Spleen (tissue), 7 donors: ENCODE results near the gene GET4.

Experiments
- POLR2A ChIP-seq, 3 donors: fragments of 450-650 bp; IDR thresholded peaks; one replicate each; pipeline ENCODE4 v1.5.1; 2017; ENCODE audit warnings: antibody characterized with exemption in 3 of 3, mild to moderate bottlenecking in 1 of 3
- TF ChIP-seq, protein P1 (sequence below), 11 experiments: fragments of 200-600 bp in 7 of 11; fragments of 450-650 bp in 4 of 11; sonication (generic) in 4 of 11; IDR thresholded peaks in 8 of 11; conservative IDR thresholded peaks in 3 of 11; 1 replicate in 7 of 11; 2 replicates in 4 of 11; pipeline versions ENCODE4 v1.4.0 to v1.8.0; 2016 to 2021; ENCODE audit warnings: antibody characterized with exemption in 11 of 11, inconsistent platforms in 4 of 11, mild to moderate bottlenecking in 1 of 11
- donor health status: DM: no; HTN: no; CAD: no; lungs with moderate emphysema.
- donor health status: DM: no; HTN: no; CAD: no.
- donor health status: DM: no; HTN: no; CAD: no.

DNA sequence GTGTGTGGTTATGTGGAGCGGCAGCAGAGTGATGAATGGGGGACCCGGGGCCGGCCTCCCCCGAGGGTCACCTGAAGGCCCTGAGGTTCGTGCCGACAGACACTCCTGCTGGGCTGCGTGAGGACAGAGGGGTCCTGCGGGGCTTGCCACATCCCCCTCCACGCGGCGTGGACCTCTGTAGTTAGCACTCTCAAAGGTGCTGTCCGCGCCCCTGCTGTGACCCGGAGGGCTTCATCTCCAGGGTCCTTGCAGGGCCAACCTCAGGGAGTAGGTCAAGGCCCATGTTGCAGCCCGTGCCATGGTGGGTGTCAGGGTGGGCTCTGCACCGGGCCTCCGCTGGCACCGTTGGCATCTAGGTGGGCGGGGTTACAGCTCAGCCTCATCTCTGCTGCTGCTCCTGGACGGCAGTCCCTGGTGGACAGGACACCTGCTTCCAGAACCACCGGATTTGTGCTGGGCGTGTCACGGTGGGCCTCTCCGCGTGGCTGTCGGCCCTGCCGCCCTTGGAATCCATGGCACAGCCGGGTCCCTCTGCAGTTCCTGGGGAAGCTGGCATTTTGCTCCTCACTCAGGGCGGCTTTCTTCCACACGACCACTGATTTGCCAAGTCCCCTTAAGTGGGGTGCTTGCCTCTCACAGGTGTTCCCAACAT lies 19.8 kb upstream of the GET4 start:
- TF ChIP-seq, protein P1, sequence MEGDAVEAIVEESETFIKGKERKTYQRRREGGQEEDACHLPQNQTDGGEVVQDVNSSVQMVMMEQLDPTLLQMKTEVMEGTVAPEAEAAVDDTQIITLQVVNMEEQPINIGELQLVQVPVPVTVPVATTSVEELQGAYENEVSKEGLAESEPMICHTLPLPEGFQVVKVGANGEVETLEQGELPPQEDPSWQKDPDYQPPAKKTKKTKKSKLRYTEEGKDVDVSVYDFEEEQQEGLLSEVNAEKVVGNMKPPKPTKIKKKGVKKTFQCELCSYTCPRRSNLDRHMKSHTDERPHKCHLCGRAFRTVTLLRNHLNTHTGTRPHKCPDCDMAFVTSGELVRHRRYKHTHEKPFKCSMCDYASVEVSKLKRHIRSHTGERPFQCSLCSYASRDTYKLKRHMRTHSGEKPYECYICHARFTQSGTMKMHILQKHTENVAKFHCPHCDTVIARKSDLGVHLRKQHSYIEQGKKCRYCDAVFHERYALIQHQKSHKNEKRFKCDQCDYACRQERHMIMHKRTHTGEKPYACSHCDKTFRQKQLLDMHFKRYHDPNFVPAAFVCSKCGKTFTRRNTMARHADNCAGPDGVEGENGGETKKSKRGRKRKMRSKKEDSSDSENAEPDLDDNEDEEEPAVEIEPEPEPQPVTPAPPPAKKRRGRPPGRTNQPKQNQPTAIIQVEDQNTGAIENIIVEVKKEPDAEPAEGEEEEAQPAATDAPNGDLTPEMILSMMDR (IDR thresholded peaks at IDR 0.05 in 8 of 11, conservative IDR thresholded peaks at IDR 0.05 in 3 of 11), result no peak
- TF ChIP-seq POLR2A (IDR thresholded peaks at IDR 0.05), result no peak
